Measurements from ENCODE around the gene CIT.

DNA sequence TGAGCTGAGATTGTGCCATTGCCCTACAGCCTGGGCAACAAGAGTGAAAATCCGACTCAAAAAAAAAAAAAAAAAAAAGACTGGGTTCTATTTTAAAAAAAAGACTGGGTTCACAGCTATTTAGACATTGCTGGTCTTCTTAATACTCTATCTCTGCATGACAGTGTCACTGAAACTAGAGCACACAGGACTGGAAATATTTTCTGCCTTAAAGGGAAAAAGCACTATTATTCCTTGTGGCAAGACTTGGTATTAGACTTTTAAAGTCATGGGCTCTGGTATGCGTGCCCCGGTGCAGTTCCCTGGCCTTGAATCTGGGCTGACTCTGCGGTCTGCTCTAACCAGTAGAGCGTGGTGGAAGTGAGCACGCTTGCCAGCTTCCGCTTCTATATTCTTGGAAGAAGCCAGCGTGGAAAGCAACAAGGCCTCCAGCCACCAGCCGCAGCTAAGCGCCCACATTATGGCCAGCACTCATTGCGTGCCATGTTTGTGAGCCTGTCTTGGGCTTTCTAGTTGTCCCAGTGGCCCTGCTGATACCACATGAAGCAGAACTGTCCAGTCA is 177.8 kb downstream of the CIT start:
- TF ChIP-seq, protein P1, sequence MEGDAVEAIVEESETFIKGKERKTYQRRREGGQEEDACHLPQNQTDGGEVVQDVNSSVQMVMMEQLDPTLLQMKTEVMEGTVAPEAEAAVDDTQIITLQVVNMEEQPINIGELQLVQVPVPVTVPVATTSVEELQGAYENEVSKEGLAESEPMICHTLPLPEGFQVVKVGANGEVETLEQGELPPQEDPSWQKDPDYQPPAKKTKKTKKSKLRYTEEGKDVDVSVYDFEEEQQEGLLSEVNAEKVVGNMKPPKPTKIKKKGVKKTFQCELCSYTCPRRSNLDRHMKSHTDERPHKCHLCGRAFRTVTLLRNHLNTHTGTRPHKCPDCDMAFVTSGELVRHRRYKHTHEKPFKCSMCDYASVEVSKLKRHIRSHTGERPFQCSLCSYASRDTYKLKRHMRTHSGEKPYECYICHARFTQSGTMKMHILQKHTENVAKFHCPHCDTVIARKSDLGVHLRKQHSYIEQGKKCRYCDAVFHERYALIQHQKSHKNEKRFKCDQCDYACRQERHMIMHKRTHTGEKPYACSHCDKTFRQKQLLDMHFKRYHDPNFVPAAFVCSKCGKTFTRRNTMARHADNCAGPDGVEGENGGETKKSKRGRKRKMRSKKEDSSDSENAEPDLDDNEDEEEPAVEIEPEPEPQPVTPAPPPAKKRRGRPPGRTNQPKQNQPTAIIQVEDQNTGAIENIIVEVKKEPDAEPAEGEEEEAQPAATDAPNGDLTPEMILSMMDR (IDR thresholded peaks at IDR 0.05): no peak
- TF ChIP-seq POLR2A (IDR thresholded peaks at IDR 0.05): no peak
